GM18505 (cell line): ENCODE data around the gene RAB10.
A peak's percentile ranks its signal among the peaks of the same experiment; 100 is the strongest.

Experiments used
- ATAC-seq: cut with Tn5 transposase; IDR thresholded peaks from one replicate; pipeline ENCODE4 v1.9.1; 2021; ENCODE audit not compliant: unreplicated experiment
- POLR2A ChIP-seq: IDR thresholded peaks from 4 replicates; pipeline ENCODE4 v1.6.1; 2011; ENCODE audit warnings: borderline replicate concordance; ENCODE audit not compliant: insufficient read depth, insufficient read length; ENCODE audit errors: extremely low read depth

Gene RAB10

GRCh38 chr2:26122630-26123029 lies 88.7 kb downstream of the RAB10 start:
- no peak for ATAC-seq
- no peak for TF ChIP-seq POLR2A

DNA sequence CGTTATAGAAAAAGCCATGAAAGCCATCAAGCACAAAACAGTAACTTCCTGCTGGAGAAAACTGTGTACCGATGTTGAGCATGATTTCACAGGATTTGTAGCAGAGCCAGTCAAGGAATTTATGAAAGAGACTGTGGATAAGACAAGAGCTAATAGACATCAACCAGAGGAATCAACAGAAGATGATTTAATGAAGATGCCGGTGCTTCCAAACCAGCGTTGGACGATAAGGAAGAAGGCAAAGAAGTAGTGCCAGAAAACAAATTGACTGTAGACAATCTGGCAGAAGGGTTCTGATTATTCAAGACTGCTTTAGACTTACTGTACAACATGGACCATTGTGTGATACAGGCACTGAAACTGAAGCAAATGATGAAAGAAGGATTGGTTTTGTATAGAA lies 89.5 kb downstream of the RAB10 start:
- no peak for ATAC-seq
- TF ChIP-seq POLR2A = no peak

DNA sequence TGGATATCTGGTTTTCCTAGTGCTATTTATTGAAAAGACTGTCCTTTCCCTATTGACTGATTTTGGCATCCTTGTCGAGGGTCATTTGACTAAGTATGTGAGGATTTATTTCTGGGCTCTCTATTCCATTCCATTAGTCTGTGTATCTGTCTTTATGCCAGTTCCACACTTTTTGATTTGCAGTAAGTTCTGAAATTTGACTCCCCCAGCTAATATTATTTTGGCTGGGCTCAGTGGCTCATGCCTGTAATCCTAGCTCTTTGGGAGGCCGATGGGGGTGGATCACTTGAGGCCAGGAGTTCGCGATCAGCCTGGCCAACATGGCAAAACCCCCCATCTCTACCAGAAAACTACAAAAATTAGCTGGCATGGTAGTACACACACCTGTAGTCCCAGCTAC lies 92.2 kb downstream of the RAB10 start:
- ATAC-seq = no peak

GRCh38 chr2:26128176-26128575 lies 94.3 kb downstream of the RAB10 start:
- no peak for ATAC-seq
- no peak for TF ChIP-seq POLR2A

More for the DNA sequence above, 92.2 kb downstream of the RAB10 start:
- no peak for TF ChIP-seq POLR2A

GRCh38 chr2:26130763-26131162 lies 96.9 kb downstream of the RAB10 start:
- ATAC-seq = no peak
- no peak for TF ChIP-seq POLR2A

GRCh38 chr2:26136451-26136850 lies 102.6 kb downstream of the RAB10 start:
- no peak for TF ChIP-seq POLR2A
- ATAC-seq = no peak

GRCh38 chr2:26139269-26140183 lies 105.6 kb downstream of the RAB10 start:
- no peak for ATAC-seq
- TF ChIP-seq POLR2A = peak; percentile 10

GRCh38 chr2:26141145-26141769 lies 107.4 kb downstream of the RAB10 start:
- no peak for ATAC-seq
- no peak for TF ChIP-seq POLR2A

- no peak for TF ChIP-seq POLR2A
- no peak for ATAC-seq
Observed at GRCh38 chr2:26144031-26144430, 110.1 kb downstream of the RAB10 start.

- no peak for ATAC-seq
- TF ChIP-seq POLR2A = no peak
Observed at GRCh38 chr2:26144953-26145680, 111.2 kb downstream of the RAB10 start.

DNA sequence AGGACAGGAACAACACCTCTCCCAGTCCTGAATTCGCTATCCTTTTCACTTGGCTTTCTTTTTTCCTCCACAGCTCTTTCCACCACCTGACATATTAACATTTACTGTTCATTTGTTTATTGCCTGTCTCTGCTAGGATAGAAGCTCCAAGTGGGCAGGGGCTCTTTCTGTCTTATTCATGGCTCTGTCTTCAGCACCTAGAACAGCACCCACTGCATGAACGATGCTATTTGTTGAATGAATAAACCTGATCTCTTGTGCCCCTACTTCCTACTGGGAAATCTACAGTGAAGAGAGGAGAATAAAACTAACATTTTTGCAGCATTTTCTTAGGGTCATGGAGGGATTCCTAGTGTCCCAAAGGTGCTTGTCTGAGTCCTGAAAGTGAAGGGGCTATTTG lies 114.6 kb downstream of the RAB10 start:
- ATAC-seq = no peak
- no peak for TF ChIP-seq POLR2A

GRCh38 chr2:26150243-26150642 lies 116.4 kb downstream of the RAB10 start:
- no peak for TF ChIP-seq POLR2A

GRCh38 chr2:26157580-26157979 lies 123.7 kb downstream of the RAB10 start:
- ATAC-seq = no peak
- no peak for TF ChIP-seq POLR2A

More at GRCh38 chr2:26150243-26150642, 116.4 kb downstream of the RAB10 start:
- ATAC-seq = no peak

- TF ChIP-seq POLR2A = no peak
- ATAC-seq = no peak
Observed at GRCh38 chr2:26161926-26162325, 128.0 kb downstream of the RAB10 start.

DNA sequence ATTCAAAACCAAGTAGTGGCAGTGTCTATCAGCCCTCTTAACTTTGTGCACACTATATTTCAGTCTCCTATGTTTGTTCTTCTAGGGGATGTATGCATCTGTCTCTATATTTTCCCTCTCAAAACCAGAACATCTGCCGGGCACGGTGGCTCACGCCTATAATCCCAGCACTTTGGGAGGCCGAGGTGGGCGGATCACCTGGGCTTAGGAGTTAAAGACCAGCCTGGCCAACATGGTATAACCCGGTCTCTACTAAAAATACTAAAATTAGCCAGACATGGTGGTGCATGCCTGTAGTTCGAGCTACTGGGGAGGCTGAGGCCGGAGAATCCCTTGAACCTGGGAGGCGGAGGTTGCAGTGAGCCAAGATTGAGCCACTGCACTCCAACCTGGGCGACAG lies 129.1 kb downstream of the RAB10 start:
- TF ChIP-seq POLR2A = no peak
- ATAC-seq = no peak
